Measurements from ENCODE around the gene LZTR1. TPM values are rescaled to one million over a fixed set of nuclear protein-coding genes. Genes with fewer than 3 reads are reported as not detected.

LZTR1 gene
- total and polyA plus RNA-seq, 2 of the 4 experiments (the other 2 are of a cell fraction): 22.8 to 41.3 TPM

GRCh38 chr22:20965104-20965887 is 16.8 kb upstream of the LZTR1 start:
- Histone ChIP-seq H2BK20ac (ENCODE audit: low read depth, low read length) (no peak overlapping the region), H2BK5ac (ENCODE audit: low read depth, low read length, poor library complexity, severe bottlenecking) (no peak overlapping the region), H2BK120ac (ENCODE audit: low read depth, low read length) (no peak overlapping the region), H3K9me1 (ENCODE audit: insufficient read depth, low read length) (no peaks in the 10 kb centered on the region), H3K4me1 (ENCODE audit: control insufficient read depth, insufficient read depth, low read length) (no peaks in the 10 kb centered on the region), H3K14ac (replicated peaks; ENCODE audit: low read depth, low read length) (no peak overlapping the region), H3K4me3 (ENCODE audit: insufficient read depth, low read depth, low read length) (peak overlapping the region; percentile 17; the same call in 1 of the 2 replicates), H3K27ac (ENCODE audit: insufficient read depth, low read length) (no peak overlapping the region), H2AFZ (replicated peaks; ENCODE audit: low read length, poor library complexity) (peak overlapping the region; percentile 43), H2AK5ac (ENCODE audit: low read depth, low read length) (no peak overlapping the region), H2AK9ac (replicated peaks; ENCODE audit: low read depth, low read length, poor library complexity) (no peak overlapping the region), H3K79me1 (ENCODE audit: low read depth in 1 of 2, low read length in 2 of 2) (no peaks in the 10 kb centered on the region), H3K9me3 (ENCODE audit: control insufficient read depth, insufficient read depth, low read length) (no peaks in the 10 kb centered on the region), H3K4ac (ENCODE audit: low read depth, low read length) (no peak overlapping the region), H3K9ac (ENCODE audit: low read depth, low read length) (no peak overlapping the region), H2BK15ac (ENCODE audit: low read depth, low read length) (no peak overlapping the region), H3K23ac (ENCODE audit: low read depth, low read length) (no peak overlapping the region), H3K27me3 (ENCODE audit: control insufficient read depth, insufficient read depth, low read length) (peaks cover 41% of the 10 kb centered on the region), H4K91ac (ENCODE audit: insufficient read depth, low read depth, low read length) (no peak overlapping the region), H3K18ac (ENCODE audit: low read depth, low read length) (no peak overlapping the region), H3K4me2 (ENCODE audit: low read depth, low read length) (peak overlapping the region; percentile 59; the same call in 1 of the 2 replicates), H3K36me3 (ENCODE audit: control insufficient read depth, insufficient read depth, low read length) (no peaks in the 10 kb centered on the region), H4K8ac (ENCODE audit: low read depth in 2 of 2, low read length in 2 of 2) (no peak overlapping the region), H3K56ac (ENCODE audit: extremely low read depth, insufficient read depth, low read length) (no peak overlapping the region), H4K5ac (ENCODE audit: low read depth, low read length) (no peak overlapping the region), H4K20me1 (ENCODE audit: insufficient read depth, low read length) (no peaks in the 10 kb centered on the region; the same call in 1 of the 2 replicates)
- ChIA-PET POLR2A (ENCODE audit: unreplicated experiment) (no interaction called here), CTCF (no interaction called here)
- dilution Hi-C loops (cut with HindIII; ENCODE audit: low sequenced_read_pairs, unreplicated experiment) (no loop called here), in situ Hi-C loops (cut with MboI; ENCODE audit: low sequenced_read_pairs) (no loop called here), intact Hi-C loops (cut with micrococcal nuclease) (no loop called here)
- DNase-seq (no peak), ATAC-seq (ENCODE audit: low read depth) (no peak; the same call in none of the 2 replicates)
- 26% methylated on average over 10 of the region's 65 CpGs; no CpG with 5 or more reads in 1 of the 2 experiments for WGBS, 2 experiments (ENCODE audit: extremely low coverage in 2 of 2, insufficient read length in 1 of 2)
- no peak for TF ChIP-seq RFX5 (IDR thresholded peaks at IDR 0.05; ENCODE audit: low read depth, low read length)
- peak; percentile 78 for TF ChIP-seq BHLHE40 (IDR thresholded peaks at IDR 0.05; ENCODE audit: low read depth, low read length)
- BruUV-seq (replicated peaks): no TSS peak
